ENCODE measurements around the gene KCTD10. TPM values are rescaled to one million over a fixed set of nuclear protein-coding genes. Genes with fewer than 3 reads are reported as not detected.

KCTD10 gene
- polyA plus RNA-seq, 1 of the 3 experiments (the other 2 are of a cell fraction): 66.9 TPM

DNA sequence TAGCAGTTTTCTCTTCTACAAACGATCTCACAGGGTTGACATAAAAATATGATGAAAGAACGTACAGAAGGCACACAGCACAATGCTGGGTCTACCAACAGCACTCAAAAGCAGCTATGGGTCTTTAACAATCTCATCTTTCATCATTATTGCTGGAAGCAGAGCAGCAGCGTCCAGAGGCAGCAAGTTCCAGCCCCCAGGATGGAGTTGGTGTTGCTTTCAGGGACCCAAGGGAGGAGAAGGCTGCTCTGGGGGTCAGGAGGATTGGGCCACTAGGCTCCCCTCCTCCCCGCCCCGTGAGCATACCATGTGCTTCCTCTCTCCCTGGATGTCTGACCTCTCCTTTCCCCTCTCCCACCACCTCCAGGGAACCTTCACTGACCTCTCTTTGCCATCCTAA lies 13.3 kb downstream of the KCTD10 start:
- POLR2A ChIA-PET: no interaction called here
- H2AFZ ChIP-seq (ENCODE audit: low read depth): no peak overlapping the region

GRCh38 chr12:109462868-109463692 lies 14.0 kb downstream of the KCTD10 start:
- Histone ChIP-seq H3K4me3 (ENCODE audit: low read depth in 2 of 2, low read length in 1 of 2) (peak overlapping the region; percentile 23 to 40; a peak in 3 of 4 replicates), H4K20me1 (ENCODE audit: insufficient read depth) (no peaks in the 10 kb centered on the region; the same call in 1 of the 2 replicates), H3K9ac (peak overlapping the region; percentile 70), H3K9me2 (no peaks in the 10 kb centered on the region), H3K4me1 (ENCODE audit: control insufficient read depth in 1 of 2, insufficient read depth in 2 of 2, low read depth in 1 of 2, low read length in 1 of 2) (peaks cover 56 to 63% of the 10 kb centered on the region in 2 experiments), H3K4me2 (peak overlapping the region; percentile 80), H3K27me3 (ENCODE audit: insufficient read depth) (no peaks in the 10 kb centered on the region), H3K36me3 (replicated peaks in 1 of 2; ENCODE audit: control insufficient read depth in 1 of 2, insufficient read depth in 2 of 2, low read length in 1 of 2) (peaks cover 11 to 46% of the 10 kb centered on the region in 2 experiments), H3K9me3 (no peaks in the 10 kb centered on the region), H3F3A (replicated peaks; ENCODE audit: insufficient read depth) (peaks cover 38% of the 10 kb centered on the region), H3K79me2 (ENCODE audit: insufficient read depth) (peaks cover 85% of the 10 kb centered on the region), H3K27ac (ENCODE audit: low read depth in 2 of 2, low read length in 1 of 2) (peak overlapping the region; percentile 97 to 99), H2AFZ (ENCODE audit: low read depth) (no peak overlapping the region)
- ChIA-PET POLR2A (interaction anchor here (0.6 kb wide), 1 partner anchor 315 kb away, joined by 3 read pairs; no protein-coding TSS in a partner anchor), CTCF (interaction anchor here (0.7 to 4.4 kb wide), 5 partner anchors 9 to 382 kb away, joined by 3 to 21 read pairs (median 6); no protein-coding TSS in a partner anchor)
- peak; percentile 51 for DNase-seq
- WGBS (ENCODE audit: low lambda C conversion rate): 6% methylated on average over 12 of the region's 14 CpGs
- TF ChIP-seq MAX (IDR thresholded peaks at IDR 0.05; ENCODE audit: low read depth) (peak; percentile 85), NRF1 (IDR thresholded peaks at IDR 0.05; ENCODE audit: low read depth, low read length) (no peak), RAD21 (IDR thresholded peaks at IDR 0.05; ENCODE audit: low read length) (no peak), TEAD4 (IDR thresholded peaks at IDR 0.05; ENCODE audit: borderline replicate concordance, insufficient read depth) (peak; percentile 95), ZBTB33 (IDR thresholded peaks at IDR 0.05; ENCODE audit: borderline replicate concordance, low read depth) (no peak), GABPA (IDR thresholded peaks at IDR 0.05; ENCODE audit: low read depth) (peak; percentile 49; the same call in 1 of the 2 replicates), REST (IDR thresholded peaks at IDR 0.05; ENCODE audit: low read depth, low read length) (0 out of 2 replicates have a peak, but pooled peaks have one; percentile 41), POLR2AphosphoS5 (IDR thresholded peaks at IDR 0.05; ENCODE audit: low read depth, low read length) (peak; percentile 87), FOSL2 (IDR thresholded peaks at IDR 0.05; ENCODE audit: borderline replicate concordance, low read depth) (peak; percentile 66), RCOR1 (IDR thresholded peaks at IDR 0.05; ENCODE audit: low read length) (peak; percentile 63), GATA2 (CRISPR knock-in tag; IDR thresholded peaks at IDR 0.05) (no peak), USF1 (IDR thresholded peaks at IDR 0.05; ENCODE audit: borderline replicate concordance, low read depth) (no peak), ELF1 (IDR thresholded peaks at IDR 0.05) (peak; percentile 83), FOXM1 (IDR thresholded peaks at IDR 0.05; ENCODE audit: low read depth) (peak; percentile 57; the same call in 1 of the 2 replicates), EZH2phosphoT487 (IDR thresholded peaks at IDR 0.05; ENCODE audit: borderline replicate concordance, low read depth) (no peak)
- TF ChIP-seq, protein P1, sequence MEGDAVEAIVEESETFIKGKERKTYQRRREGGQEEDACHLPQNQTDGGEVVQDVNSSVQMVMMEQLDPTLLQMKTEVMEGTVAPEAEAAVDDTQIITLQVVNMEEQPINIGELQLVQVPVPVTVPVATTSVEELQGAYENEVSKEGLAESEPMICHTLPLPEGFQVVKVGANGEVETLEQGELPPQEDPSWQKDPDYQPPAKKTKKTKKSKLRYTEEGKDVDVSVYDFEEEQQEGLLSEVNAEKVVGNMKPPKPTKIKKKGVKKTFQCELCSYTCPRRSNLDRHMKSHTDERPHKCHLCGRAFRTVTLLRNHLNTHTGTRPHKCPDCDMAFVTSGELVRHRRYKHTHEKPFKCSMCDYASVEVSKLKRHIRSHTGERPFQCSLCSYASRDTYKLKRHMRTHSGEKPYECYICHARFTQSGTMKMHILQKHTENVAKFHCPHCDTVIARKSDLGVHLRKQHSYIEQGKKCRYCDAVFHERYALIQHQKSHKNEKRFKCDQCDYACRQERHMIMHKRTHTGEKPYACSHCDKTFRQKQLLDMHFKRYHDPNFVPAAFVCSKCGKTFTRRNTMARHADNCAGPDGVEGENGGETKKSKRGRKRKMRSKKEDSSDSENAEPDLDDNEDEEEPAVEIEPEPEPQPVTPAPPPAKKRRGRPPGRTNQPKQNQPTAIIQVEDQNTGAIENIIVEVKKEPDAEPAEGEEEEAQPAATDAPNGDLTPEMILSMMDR (IDR thresholded peaks at IDR 0.05): no peak

More for the DNA sequence above, 13.3 kb downstream of the KCTD10 start:
- peak overlapping the region; percentile 70 for H3K9ac ChIP-seq
- H3K4me1 ChIP-seq (ENCODE audit: control insufficient read depth in 1 of 2, insufficient read depth in 2 of 2, low read depth in 1 of 2, low read length in 1 of 2): peaks cover 50 to 63% of the 10 kb centered on the region in 2 experiments
- H3K27ac ChIP-seq (ENCODE audit: low read depth in 2 of 2, low read length in 1 of 2): peak overlapping the region; percentile 83 to 99
- CTCF ChIA-PET: interaction anchor here (1.5 to 4.4 kb wide), 2 partner anchors 36 to 382 kb away, joined by 6 to 21 read pairs; no protein-coding TSS in a partner anchor
- H3K4me2 ChIP-seq: peak overlapping the region; percentile 80
- peaks cover 11 to 47% of the 10 kb centered on the region in 2 experiments for H3K36me3 ChIP-seq (replicated peaks in 1 of 2; ENCODE audit: control insufficient read depth in 1 of 2, insufficient read depth in 2 of 2, low read length in 1 of 2)
- peaks cover 38% of the 10 kb centered on the region for H3F3A ChIP-seq (replicated peaks; ENCODE audit: insufficient read depth)
- H3K27me3 ChIP-seq (ENCODE audit: insufficient read depth): no peaks in the 10 kb centered on the region
- H3K4me3 ChIP-seq (ENCODE audit: low read depth in 2 of 2, low read length in 1 of 2): peak overlapping the region; percentile 23 to 40; a peak in 3 of 4 replicates
- peaks cover 85% of the 10 kb centered on the region for H3K79me2 ChIP-seq (ENCODE audit: insufficient read depth)
- H4K20me1 ChIP-seq (ENCODE audit: insufficient read depth): peaks cover under 1% of the 10 kb centered on the region; the same call in 1 of the 2 replicates
- no peaks in the 10 kb centered on the region for H3K9me2 ChIP-seq
- DNase-seq: peak; percentile 26
- no peak for TF ChIP-seq RCOR1 (IDR thresholded peaks at IDR 0.05; ENCODE audit: low read length)
- H3K9me3 ChIP-seq: no peaks in the 10 kb centered on the region
- 42% methylated on average over 5 of the region's 5 CpGs for WGBS (ENCODE audit: low lambda C conversion rate)
